Stimulated activated CD4-positive, alpha-beta T cell treated with anti-CD3 and anti-CD28 coated beads, TNF-alpha, amount 100 ng/mL, for 48 hours (primary cell): Measurements from ENCODE around the gene AKAP5.

Source experiments
- DNase-seq, 3 donors: peaks; one replicate each; pipeline ENCODE4 v3.0.0-alpha.2; 2020; ENCODE audit warnings: low read depth in 3 of 3

Gene AKAP5, protein sequence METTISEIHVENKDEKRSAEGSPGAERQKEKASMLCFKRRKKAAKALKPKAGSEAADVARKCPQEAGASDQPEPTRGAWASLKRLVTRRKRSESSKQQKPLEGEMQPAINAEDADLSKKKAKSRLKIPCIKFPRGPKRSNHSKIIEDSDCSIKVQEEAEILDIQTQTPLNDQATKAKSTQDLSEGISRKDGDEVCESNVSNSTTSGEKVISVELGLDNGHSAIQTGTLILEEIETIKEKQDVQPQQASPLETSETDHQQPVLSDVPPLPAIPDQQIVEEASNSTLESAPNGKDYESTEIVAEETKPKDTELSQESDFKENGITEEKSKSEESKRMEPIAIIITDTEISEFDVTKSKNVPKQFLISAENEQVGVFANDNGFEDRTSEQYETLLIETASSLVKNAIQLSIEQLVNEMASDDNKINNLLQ

DNA sequence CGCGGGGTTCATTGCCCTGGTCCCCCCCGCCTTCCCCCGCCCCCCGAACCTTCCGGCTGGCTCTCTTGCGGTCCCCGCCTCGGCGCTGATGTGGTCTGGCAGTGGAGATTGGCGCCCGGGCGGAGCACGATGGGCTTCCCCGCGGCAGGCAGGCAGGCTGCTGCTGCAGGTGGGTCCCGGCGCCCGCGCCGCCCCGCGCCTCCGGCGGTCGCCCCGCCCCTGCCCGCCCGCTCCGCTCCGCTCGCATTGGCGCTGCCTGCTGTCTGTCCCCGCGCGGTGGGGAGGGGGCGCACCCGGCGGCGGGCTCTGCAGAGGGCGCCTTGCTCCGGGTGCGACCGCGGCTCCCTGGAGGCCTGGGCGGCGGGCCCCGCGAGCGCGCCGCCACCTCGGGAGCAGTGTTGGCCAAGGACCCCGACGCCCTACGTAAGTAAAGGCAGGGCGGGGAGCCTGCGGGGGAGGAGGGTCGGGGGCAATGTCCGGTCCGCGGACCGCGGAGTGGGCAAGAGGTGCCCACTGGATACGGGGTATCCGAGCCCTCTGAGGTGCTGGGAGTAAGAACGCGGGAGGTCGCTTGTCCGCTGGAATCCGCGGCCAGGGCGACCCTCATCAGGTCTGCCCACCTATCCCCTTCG lies at the start of gene AKAP5:
TSS of gene AKAP5 (plus strand) at position 309 of the 632 bp plus-strand sequence. CDS start 2,896 bp downstream, outside the sequence.
- DNase-seq, result peak; percentile 18 to 38 (median 20)

DNA sequence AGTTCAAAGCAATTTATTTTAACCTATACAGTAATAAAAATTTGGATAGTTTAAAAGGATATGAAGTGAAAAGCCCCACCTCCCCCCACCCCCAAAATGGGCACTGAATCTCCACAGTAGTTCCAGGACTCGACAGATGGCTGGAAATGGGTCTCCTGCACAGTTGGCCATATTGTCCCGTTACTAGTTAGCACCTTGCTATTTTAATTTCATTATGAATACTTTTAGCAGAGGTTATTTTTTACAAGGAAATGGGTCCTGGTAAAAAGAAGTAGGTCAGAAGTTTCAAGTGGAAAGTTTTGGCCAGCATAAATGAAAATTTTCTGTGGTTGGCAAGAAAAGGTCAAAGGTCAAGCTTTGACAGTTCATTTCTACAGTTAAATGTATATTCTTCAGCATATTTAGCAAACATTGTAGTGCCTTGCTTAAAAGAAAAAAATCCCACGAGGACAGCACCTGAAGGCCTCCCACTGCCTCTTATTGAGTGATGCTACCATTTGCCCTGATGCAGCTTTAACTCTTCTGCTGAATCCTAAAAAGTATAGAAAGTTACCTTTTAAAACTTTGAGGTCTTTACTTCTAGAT lies 48.9 kb upstream of the AKAP5 start:
- DNase-seq, result no peak

DNA sequence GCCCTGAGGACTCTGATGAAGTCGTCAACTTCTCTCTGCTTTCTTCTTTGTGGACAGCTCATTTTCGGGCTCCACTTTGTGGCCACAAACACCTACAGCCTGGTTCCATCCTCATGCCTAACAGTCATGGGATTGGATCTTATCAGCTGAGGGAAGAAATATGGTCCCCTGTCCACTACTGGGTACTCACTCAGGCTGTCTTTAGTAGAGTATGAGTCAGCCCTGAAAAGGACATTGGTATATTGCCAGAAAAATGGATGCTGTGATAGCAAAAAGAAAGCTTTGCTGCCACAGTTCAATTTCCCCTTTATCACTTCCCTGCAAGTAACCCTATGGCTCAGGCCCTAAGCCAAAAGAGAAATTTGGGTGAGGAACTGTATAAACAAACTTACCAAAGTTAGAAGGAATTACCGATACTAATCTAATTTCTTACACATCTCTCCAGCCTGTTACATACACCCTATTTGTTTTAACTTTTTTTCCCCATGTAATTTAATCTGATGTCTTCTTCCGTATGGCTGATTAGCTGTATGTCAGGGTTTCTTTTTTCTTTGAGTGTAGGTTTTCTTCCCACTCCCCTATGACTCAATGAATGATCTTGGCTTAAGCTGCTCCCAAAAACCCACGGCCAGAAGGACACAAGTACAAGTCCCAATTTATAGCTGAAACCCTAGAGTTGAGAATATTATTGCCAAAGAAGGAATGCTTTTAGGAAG lies 48.1 kb upstream of the AKAP5 start:
- no peak for DNase-seq

DNA sequence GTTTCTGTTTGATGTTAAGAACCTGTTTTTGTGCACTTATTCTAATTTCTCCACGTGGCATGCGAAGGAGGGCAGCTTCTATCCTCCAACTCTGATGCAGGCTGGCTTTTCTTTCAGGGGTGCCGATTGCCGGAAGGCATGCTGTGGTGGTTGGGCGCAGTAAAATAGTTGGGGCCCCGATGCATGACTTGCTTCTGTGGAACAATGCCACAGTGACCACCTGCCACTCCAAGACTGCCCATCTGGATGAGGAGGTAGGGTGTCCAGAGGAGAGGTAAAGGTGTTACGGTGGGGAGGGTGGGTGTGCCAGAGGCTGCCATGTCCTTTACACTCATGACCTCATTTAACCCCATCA lies 47.6 kb upstream of the AKAP5 start:
- no peak for DNase-seq

DNA sequence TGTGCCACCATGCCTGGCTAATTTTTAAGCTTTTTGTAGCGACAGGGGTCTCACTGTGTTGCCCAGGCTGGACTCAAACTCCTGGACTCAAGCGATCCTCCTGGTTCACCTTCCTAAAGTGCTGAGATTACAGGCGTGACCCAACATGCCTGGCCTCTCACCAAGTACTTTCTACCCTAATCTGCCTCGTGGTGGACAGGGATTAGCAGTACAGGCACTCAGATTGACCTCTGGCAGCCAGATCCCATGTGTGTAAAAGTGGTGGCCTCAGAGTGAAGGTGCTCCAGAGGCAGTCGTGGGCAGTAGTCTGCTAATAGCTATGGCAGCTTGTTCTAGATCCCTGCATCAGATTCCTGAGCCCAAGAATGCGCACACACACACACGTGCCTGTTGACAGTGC lies 46.3 kb upstream of the AKAP5 start:
- no peak for DNase-seq

DNA sequence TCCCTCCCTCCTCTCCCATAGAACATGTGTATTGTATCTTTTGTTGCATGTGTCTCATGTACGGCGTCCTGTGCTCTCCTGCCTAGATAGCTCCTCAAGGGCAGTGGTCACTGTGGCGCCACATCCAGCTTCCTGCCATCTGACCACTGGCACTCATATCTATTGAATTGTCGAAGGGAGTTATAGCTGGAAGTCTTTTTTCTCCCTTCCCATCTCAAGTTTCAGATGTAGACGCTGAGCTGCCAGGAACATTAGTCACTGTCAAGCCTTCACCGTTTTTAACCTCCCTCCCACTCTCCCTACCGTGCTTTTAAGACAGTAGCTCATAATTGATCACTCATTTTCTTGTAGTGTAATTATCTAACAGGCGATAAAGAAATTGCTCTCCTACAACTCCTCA lies 44.1 kb upstream of the AKAP5 start:
- no peak for DNase-seq

DNA sequence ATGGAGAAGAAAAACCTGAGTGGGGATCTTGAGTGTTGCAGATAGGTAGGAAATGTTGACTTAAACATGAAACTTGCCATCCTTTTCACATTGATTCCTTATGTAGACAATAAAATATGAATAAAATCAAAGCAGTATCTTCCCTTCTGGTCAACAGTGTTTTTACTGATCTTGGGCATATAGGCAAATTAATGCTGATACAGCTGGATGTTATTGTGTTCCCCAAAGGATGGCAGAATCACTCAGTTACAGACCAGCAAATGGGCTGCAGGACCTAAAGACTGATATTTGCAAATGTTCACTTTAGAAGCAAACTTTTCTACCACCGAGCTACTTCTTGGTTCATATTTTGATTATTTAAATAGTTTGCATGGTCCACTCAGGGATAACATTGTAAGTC lies 43.3 kb upstream of the AKAP5 start:
- DNase-seq, result no peak

DNA sequence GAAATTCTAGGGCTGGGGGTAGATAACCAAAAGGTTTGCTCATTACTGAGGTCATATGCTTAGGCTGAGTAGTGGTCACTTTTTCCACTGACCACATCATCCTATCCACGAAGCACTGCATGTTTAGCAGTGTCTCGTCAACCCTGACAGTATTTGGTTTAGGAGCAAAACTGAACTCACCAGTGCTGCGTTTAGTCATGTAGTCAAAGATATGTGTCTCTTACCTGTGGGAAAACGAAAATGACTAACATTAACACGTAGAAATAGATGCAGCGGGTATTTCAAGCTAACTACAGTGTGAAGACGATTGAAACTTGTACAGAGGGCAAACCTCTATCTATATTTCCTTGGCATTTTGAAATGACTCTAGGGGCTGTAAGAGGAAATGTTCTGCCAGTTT lies 42.5 kb upstream of the AKAP5 start:
- no peak for DNase-seq

DNA sequence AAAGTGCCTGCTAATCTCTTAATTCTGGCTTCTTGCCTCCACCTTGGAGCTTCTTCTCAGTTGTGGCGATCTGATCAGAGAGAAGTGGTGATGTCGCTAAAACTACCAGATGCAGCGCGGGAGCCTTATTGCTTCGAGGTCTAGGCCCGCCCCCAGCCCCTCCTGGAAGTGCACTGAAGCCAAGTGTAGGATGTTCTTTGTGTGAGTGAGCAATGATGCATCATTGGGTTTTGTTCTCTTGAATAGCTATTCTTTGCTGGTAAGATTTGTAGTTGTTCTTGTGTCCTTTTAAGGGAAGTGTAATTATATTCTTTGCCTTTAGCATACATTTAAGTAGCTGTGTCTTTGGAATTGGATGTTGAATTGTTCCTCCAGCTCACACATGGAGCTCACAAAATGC lies 41.3 kb upstream of the AKAP5 start:
- peak in 1 of 3 donors; percentile 16 for DNase-seq

DNA sequence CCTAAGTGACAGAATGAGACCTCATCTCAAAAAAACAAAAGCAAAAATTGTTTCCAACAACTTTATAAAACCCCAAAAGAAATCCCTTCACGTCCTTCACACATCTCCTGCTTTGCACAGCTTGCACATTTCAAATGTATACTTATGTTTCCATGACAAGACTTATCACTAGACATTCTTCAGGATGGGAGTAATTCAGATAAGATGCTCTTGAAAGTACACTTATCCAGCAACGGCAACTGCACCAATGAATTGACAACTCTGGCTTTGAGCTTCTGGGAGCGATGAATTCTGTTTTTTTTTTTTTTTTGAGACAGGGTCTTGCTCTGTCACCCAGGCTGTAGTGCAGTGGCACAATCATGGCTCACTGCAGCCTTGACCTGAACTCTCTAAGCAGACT lies 30.8 kb upstream of the AKAP5 start:
- DNase-seq, result no peak

DNA sequence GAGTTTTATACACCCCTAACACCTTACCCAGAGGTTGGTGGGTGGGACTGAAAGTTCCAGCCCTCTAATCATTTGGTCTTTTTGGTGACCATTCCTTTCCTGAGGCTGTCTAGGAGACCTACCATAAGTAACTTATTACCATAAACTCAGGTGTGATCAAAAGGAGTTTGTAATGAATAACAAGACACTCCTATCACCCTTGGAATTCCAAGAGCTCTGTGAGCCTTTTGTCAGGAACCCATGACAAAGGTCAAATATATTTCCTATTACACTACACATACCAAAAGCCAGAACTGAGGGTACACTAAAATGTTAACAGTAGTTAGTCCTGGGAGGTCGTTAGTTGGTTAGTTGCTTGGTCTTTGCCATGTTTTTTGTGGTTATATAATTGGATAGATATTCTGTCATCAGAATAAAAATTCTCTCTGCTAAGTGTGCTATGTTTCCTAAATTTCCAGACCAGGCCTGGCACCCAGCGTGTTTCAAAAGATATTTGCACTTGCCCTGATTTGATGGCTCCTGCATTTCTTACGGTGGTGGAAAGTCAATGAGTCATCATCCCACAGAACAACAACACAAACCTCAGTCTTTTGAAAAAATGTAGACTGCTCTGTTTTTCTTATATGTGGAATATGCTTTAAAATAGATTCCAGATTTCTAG lies 27.0 kb upstream of the AKAP5 start:
- no peak for DNase-seq

DNA sequence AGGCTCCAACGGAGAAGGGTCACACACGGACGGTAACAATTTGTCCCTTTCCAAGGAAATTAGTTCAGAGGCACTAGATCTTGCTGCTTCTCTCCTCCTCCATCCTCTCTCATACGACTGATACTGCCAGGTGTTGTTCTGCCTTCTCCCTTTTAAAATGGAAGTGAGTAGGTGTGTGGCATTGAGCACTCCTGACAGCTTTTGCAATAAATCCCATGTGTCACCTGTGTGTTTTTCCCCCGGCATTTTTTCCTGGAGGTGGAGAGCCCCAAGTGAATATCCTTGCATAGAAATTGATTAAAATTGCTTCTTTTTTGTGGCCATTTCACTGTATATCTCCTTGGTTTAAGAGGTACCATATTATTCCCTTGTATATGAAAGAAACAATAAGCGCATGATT lies 26.2 kb upstream of the AKAP5 start:
- no peak for DNase-seq

DNA sequence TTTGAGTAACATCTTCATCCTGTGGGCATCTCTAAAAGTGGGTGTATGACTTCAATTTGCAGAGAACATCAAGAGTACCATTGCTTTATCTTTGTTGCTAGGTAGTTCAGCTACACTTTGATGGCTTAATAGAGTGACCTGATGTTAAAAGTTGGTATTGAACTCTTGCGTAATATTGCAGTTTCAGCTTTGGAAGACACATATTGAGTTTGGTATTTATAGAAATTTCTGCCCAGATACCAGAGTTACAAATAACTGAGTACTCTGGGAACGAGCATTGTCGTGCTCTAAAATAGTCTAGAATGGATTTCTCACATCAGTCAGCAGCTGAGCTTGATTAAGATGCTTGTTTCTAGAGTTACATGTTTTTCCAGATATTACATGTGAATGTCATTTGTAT lies 24.8 kb upstream of the AKAP5 start:
- DNase-seq, result no peak

DNA sequence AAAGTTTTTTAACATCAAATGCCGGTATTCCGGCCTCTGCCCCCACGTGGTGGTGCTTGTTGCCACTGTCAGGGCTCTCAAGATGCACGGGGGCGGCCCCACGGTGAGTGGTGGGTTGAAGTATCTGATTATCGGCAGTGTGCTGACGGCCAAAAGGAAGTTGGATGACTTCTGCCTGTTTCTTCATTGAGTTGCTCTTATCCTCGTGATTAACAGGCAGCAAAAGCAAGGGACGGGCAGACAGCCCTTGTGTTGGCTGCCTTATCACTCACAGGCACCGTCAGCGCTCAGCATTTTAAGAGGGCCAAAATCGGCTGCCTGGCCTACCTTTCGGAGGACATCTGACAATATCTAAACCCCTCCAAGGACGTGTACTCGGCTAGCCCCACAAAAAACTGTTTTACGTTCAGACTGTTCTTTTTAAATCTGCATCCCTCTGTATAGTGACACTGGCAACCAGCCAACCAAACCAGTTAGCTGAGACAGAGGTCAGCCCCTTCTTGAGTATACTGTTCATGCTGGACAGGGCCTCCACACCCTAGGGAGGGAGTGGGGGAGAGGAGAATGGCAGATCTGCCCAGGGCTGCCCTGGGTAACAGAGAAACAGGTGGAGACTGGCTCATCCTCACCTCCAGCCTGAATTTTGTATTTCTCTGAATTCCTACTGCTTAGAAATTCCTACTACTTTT lies 22.9 kb upstream of the AKAP5 start:
- no peak for DNase-seq

DNA sequence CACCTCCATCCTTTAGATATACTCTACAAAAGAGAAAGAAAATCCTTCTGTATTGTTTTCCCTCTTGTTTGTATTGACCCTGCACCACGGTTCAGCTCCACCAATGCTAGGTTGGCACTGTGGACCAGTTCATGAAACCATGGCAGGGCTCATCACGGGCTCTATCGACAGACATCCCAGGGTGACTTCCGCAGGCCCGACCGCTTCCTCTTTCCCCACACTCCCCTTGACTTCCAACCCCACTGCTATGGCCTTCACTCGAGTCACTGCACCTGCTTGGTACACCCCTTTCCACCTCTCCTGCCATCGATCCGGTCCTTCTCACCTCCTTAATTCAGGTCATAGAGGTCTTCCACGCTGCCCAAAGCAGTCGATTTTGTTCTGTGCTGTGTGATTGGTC lies 21.2 kb upstream of the AKAP5 start:
- DNase-seq, result no peak

DNA sequence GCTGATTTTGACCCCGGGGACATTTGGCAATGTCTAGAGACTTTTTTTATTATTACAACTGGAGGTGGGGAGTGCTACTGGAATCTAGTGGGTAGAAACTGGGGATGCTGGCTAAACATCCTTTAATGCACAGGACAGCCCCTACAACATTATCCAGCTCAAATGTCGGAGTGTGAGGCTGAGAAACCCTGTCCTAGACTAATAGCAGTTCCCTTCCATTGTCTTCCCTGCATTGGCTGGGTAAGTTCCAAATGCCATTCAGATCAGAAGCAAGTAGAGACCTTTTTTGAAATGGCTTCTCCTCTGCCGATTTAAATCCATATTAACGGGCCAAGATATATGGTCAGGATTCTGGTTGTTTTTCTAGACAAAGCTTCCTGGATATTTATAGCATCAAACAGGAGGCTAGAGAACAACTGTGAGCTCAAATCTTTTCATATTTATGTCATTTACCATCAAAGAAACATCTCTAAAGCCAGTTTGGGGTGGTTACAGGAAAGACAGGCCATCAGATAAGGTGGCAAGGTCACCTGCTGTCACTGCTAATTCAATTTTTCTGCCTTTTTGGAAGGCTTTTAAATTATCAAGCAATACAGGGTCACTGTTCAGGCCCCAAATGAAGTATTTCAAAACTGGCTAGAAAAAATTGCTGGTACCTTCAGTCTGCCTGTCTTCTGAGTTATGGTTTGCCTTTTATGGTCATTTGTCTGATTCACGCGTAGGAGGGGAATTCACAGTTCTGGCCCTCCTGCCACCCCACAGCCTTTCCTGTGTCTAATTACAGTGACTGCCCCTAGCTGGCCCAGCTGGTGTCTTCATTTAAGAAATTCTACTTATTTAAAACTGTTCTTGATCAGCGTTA lies 20.1 kb upstream of the AKAP5 start:
- peak in 1 of 3 donors; percentile 30 for DNase-seq

DNA sequence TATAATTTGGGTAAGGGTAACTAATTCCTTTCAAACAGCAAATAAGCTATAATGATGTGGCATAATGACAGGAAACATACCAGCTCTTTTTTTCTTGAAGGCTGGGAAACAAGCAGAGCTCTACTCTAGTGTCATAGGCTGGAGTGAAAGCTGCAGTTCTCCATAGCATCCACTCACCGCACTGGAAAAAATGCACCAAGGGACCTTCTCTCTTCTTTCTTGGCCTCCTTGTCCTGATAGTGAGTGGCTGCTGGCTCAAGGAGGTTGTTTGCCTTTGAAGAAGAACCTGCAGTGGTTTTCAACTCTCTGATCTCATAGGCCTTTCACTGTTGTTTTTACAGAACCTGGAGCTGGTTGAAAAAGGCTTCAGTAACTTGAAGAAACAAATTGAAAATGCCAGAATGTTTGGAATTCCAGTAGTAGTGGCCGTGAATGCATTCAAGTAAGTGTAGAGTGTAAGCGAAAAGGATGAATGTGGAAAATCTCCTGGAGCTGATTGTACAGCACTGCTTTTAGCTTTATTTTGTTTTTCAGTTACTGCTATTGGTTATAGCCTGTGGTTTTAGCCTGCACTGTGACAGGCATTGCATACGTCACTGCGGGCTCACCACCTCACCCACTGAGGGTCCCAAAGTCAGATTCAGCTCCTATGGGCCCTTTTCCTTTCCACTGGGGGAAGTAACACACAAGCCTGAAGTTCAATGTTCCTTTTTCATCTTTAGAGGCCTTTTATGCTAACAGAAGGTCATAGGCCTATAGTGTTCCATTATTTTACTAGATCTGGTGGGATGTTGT lies 17.2 kb upstream of the AKAP5 start:
- no peak for DNase-seq

DNA sequence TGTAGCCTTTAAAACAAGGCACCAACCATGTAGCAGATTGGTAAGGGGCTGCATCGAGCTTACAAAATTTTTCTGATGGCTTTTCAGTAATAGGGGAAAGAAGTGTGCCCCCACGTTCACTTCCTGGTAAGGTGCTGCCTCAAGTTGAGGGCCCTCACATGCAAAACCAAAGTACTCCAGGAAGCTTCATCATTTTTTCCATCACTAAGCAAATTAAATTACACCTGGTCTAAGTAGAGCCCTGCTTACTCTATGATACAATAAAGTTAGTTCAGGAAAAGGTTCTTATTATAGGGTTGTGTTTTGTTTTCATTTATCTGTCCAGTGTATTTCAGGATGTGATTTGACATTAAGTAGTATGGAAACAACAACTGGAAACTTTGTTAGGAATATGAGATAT lies 15.0 kb upstream of the AKAP5 start:
- DNase-seq, result no peak

DNA sequence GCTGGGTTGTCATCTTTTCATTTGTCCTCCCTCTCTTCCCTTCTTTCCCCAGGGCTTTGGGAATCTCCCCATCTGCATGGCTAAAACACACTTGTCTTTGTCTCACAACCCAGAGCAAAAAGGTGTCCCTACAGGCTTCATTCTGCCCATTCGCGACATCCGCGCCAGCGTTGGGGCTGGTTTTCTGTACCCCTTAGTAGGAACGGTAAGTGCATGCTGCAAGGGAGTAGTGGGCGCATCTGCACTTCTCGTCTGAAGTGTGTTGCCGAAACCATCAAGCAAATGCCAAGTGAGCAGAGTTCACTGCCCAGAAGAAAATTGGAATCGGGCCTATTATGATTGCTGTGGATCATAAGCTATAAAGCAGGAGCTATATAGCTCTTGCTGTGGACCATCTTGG lies 10.6 kb upstream of the AKAP5 start:
- no peak for DNase-seq
